Loucy (cell line): ENCODE data around the gene PDE4D.

ENCODE experiments used
- H2AFZ ChIP-seq: fragments of 200-600 bp; sonication (generic); 2 replicates; pipeline ENCODE4 v1.6.0; 2016; ENCODE audit warnings: antibody characterized with exemption, mild to moderate bottlenecking, low read length, moderate library complexity
- H3F3A ChIP-seq: fragments of 200-600 bp; 2 replicates; pipeline ENCODE4 v1.6.0; 2016; ENCODE audit warnings: antibody characterized with exemption, low read depth, mild to moderate bottlenecking
- H3K27me3 ChIP-seq: fragments of 200-600 bp; sonication (generic); 2 replicates; pipeline ENCODE4 v1.6.1; 2014; ENCODE audit warnings: low read length, mild to moderate bottlenecking; ENCODE audit not compliant: insufficient read depth, poor library complexity, severe bottlenecking
- H3K36me3 ChIP-seq: fragments of 200-600 bp; sonication (generic); 2 replicates; pipeline ENCODE4 v1.6.1; 2016; ENCODE audit warnings: low read length; ENCODE audit not compliant: insufficient read depth
- H3K4me1 ChIP-seq: fragments of 200-600 bp; sonication (generic); 2 replicates; pipeline ENCODE4 v1.5.1; 2014; ENCODE audit warnings: low read length, mild to moderate bottlenecking; ENCODE audit not compliant: insufficient read depth, poor library complexity, severe bottlenecking
- H3K4me2 ChIP-seq: fragments of 200-600 bp; sonication (generic); 2 replicates; pipeline ENCODE4 v1.6.0; 2014; ENCODE audit warnings: antibody characterized with exemption, low read length, low read depth, mild to moderate bottlenecking; ENCODE audit not compliant: poor library complexity, severe bottlenecking
- H3K4me3 ChIP-seq: fragments of 200-600 bp; sonication (generic); 2 replicates; pipeline ENCODE4 v1.5.1; 2014; ENCODE audit warnings: low read length, mild to moderate bottlenecking, mixed read lengths; ENCODE audit not compliant: poor library complexity, severe bottlenecking
- H3K79me2 ChIP-seq: fragments of 200-600 bp; sonication (generic); 2 replicates; pipeline ENCODE4 v1.6.1; 2014; ENCODE audit warnings: low read length; ENCODE audit not compliant: insufficient read depth
- H3K9ac ChIP-seq: fragments of 200-600 bp; sonication (generic); 2 replicates; pipeline ENCODE4 v1.6.0; 2014; ENCODE audit warnings: mild to moderate bottlenecking, low read depth, low read length, moderate library complexity; ENCODE audit not compliant: poor library complexity, severe bottlenecking
- H3K9me2 ChIP-seq: fragments of 200-600 bp; sonication (generic); replicated peaks from 2 replicates; pipeline ENCODE4 v1.6.1; 2016; ENCODE audit warnings: low read depth, low read length, mixed read lengths
- H3K9me3 ChIP-seq: fragments of 200-600 bp; sonication (generic); 2 replicates; pipeline ENCODE4 v1.6.1; 2014; ENCODE audit warnings: mild to moderate bottlenecking, antibody characterized with exemption, low read length, low read depth; ENCODE audit not compliant: insufficient read depth
- H4K20me1 ChIP-seq: fragments of 200-600 bp; sonication (generic); 2 replicates; pipeline ENCODE4 v1.6.0; 2014; ENCODE audit warnings: antibody characterized with exemption, low read length, mild to moderate bottlenecking; ENCODE audit not compliant: insufficient read depth, poor library complexity, severe bottlenecking
- EZH2phosphoT487 ChIP-seq: fragments of 200-600 bp; IDR thresholded peaks from 2 replicates; pipeline ENCODE4 v1.6.1; 2018; ENCODE audit warnings: antibody characterized with exemption, mild to moderate bottlenecking, moderate library complexity, borderline replicate concordance
- TF ChIP-seq, protein P1 (sequence below): fragments of 200-600 bp; sonication (generic); conservative IDR thresholded peaks from 2 replicates; pipeline ENCODE4 v1.5.1; 2014; ENCODE audit warnings: mild to moderate bottlenecking, antibody characterized with exemption, low read length

The PDE4D gene

DNA sequence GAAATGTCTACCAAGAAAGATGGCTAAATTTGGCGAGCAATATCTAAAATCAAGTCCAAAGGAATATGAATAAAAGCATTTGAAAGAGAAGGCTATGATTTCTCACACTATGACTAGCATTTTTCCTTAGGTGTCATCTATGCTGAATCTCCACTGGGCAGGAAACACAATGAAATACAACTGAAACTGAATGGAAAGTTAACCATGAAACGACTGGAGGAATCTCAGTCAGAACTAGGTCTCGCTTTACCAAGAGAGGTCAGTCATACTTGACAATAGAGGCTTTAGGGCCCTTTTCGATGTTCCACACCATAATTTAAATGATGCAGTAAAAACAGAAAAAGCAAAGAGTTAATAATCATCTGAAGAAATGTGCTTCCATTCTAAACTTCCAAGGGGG lies 339.0 kb downstream of the PDE4D start:
- Histone ChIP-seq H4K20me1 (no peaks in the 10 kb centered on the region), H3K27me3 (no peaks in the 10 kb centered on the region), H3K36me3 (no peaks in the 10 kb centered on the region), H3K79me2 (no peaks in the 10 kb centered on the region), H3F3A (no peaks in the 10 kb centered on the region), H3K4me3 (no peak overlapping the region), H3K4me2 (no peak overlapping the region), H3K4me1 (no peaks in the 10 kb centered on the region), H3K9me3 (no peaks in the 10 kb centered on the region), H3K9me2 (no peaks in the 10 kb centered on the region), H3K9ac (no peak overlapping the region), H2AFZ (no peak overlapping the region)
- TF ChIP-seq EZH2phosphoT487: no peak
- TF ChIP-seq, protein P1, sequence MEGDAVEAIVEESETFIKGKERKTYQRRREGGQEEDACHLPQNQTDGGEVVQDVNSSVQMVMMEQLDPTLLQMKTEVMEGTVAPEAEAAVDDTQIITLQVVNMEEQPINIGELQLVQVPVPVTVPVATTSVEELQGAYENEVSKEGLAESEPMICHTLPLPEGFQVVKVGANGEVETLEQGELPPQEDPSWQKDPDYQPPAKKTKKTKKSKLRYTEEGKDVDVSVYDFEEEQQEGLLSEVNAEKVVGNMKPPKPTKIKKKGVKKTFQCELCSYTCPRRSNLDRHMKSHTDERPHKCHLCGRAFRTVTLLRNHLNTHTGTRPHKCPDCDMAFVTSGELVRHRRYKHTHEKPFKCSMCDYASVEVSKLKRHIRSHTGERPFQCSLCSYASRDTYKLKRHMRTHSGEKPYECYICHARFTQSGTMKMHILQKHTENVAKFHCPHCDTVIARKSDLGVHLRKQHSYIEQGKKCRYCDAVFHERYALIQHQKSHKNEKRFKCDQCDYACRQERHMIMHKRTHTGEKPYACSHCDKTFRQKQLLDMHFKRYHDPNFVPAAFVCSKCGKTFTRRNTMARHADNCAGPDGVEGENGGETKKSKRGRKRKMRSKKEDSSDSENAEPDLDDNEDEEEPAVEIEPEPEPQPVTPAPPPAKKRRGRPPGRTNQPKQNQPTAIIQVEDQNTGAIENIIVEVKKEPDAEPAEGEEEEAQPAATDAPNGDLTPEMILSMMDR: no peak

DNA sequence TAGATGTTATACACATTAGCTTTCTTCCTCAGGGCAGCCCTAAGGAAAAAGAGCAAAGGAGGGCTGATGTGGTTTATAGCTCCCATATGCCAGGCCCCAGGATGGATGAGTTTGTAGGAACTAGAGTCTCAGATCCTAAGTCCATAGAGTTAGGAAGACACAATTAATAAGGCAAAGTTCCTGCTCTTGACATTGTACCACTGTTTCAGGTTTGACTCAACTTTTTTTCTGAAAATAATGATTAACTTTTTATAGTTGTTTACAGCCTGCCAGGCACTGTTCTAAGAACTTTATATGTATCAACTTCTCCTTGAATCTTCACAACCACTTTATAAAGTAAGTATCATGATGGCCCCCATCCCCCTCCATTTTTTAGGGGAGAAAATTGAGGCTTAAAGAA lies 339.5 kb downstream of the PDE4D start:
- Histone ChIP-seq H3K79me2 (no peaks in the 10 kb centered on the region), H3K4me3 (no peak overlapping the region), H3K27me3 (no peaks in the 10 kb centered on the region), H3K4me2 (no peak overlapping the region), H3F3A (no peaks in the 10 kb centered on the region), H3K9me3 (no peaks in the 10 kb centered on the region), H2AFZ (no peak overlapping the region), H3K4me1 (no peaks in the 10 kb centered on the region), H3K36me3 (no peaks in the 10 kb centered on the region), H4K20me1 (no peaks in the 10 kb centered on the region), H3K9me2 (no peaks in the 10 kb centered on the region), H3K9ac (no peak overlapping the region)
- TF ChIP-seq EZH2phosphoT487: no peak
- TF ChIP-seq, protein P1: no peak

DNA sequence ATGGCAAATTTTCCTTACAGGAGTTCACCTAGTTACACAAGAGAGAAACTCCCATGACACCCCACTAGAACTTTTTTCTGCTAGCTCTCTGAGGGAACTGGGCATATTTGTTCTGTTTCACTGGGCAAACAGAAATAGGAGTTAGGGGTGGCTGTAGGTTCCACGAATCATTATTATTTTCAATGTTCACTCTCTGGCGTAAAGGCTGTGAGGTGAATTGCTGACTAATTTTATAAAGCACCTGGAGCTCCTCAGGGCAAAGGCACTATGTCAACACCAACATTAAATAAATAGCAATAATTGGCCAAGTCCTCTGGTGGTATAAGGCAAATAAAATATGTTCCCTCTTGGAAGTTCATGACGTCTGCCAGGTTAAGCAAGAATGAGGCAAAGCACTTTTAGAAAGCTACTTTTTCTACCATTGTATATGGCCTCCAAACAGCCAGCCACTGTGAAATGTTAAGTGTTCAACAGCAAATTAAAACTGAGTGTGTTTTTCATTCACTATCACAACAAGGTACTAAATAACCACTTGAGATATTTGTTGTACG lies 344.6 kb downstream of the PDE4D start:
- no peak overlapping the region for H3K9ac ChIP-seq
- no peak overlapping the region for H3K4me2 ChIP-seq

More for the DNA sequence above, 344.6 kb downstream of the PDE4D start:
- Histone ChIP-seq H4K20me1 (no peaks in the 10 kb centered on the region), H3K36me3 (no peaks in the 10 kb centered on the region), H2AFZ (no peak overlapping the region), H3K4me1 (no peaks in the 10 kb centered on the region), H3K4me3 (no peak overlapping the region), H3K79me2 (no peaks in the 10 kb centered on the region), H3K9me3 (no peaks in the 10 kb centered on the region), H3K27me3 (no peaks in the 10 kb centered on the region), H3F3A (no peaks in the 10 kb centered on the region), H3K9me2 (no peaks in the 10 kb centered on the region)
- TF ChIP-seq, protein P1: no peak
- no peak for TF ChIP-seq EZH2phosphoT487
